Stimulated activated CD8-positive, alpha-beta memory T cell treated with anti-CD3 and anti-CD28 coated beads, Interleukin-12 subunit alpha, Interleukin-12 subunit beta, amount 100 ng/mL, for 24 hours (primary cell): ENCODE measurements around the gene SLX4.
"Not testable (repeated sequence)": the region's sequence is repeated elsewhere in the genome, so short reads cannot be mapped to it uniquely, and the experiment has no call there.

Source experiments
- DNase-seq: peaks from one replicate; pipeline ENCODE4 v3.0.0-alpha.2; 2020; ENCODE audit errors: extremely low read depth

The SLX4 gene

GRCh38 chr16:3611146-3611975 is at the start of gene SLX4:
TSS of gene SLX4 (minus strand) at chr16:3611606. CDS start at chr16:3608964, 2,642 bp downstream.
- DNase-seq, result peak; percentile 74

- no peak for DNase-seq
Observed at GRCh38 chr16:3659251-3659650, 47.8 kb upstream of the SLX4 start.

GRCh38 chr16:3656491-3657468 is 45.4 kb upstream of the SLX4 start:
- DNase-seq, result peak; percentile 14

GRCh38 chr16:3656160-3656490 is 44.7 kb upstream of the SLX4 start:
- not testable (repeated sequence) for DNase-seq

GRCh38 chr16:3655396-3656159 is 44.2 kb upstream of the SLX4 start:
- no peak for DNase-seq

- DNase-seq, result no peak
Observed at GRCh38 chr16:3655030-3655395, 43.6 kb upstream of the SLX4 start.

GRCh38 chr16:3654249-3654991 is 43.0 kb upstream of the SLX4 start, which contains the start of gene DNASE1:
TSS of gene DNASE1 (plus strand) at chr16:3654691. CDS start at chr16:3655374, 683 bp downstream.
- peak; percentile 34 for DNase-seq

- no peak for DNase-seq
Observed at GRCh38 chr16:3652373-3653195, 41.2 kb upstream of the SLX4 start.

- no peak for DNase-seq
Observed at GRCh38 chr16:3651461-3652372, 40.3 kb upstream of the SLX4 start.

GRCh38 chr16:3650631-3651265 is 39.3 kb upstream of the SLX4 start:
- no peak for DNase-seq

GRCh38 chr16:3646348-3646920 is 35.0 kb upstream of the SLX4 start:
- DNase-seq, result no peak

- no peak for DNase-seq
Observed at GRCh38 chr16:3645504-3646347, 34.3 kb upstream of the SLX4 start.

GRCh38 chr16:3645108-3645503 is 33.7 kb upstream of the SLX4 start:
- DNase-seq, result no peak

GRCh38 chr16:3643095-3643730 is 31.8 kb upstream of the SLX4 start:
- no peak for DNase-seq

GRCh38 chr16:3642397-3643094 is 31.1 kb upstream of the SLX4 start:
- DNase-seq, result no peak

GRCh38 chr16:3641801-3642396 is 30.5 kb upstream of the SLX4 start:
- no peak for DNase-seq
